Mucosa of descending colon (tissue), 3 donors: ENCODE measurements around the gene CD69. TPM values are rescaled to one million over a fixed set of nuclear protein-coding genes. Genes with fewer than 3 reads are reported as not detected.

ENCODE experiments used
- ATAC-seq: fragments of 200-7000 bp; cut with Tn5 transposase; one replicate; pipeline ENCODE4 v1.9.1; 2020; ENCODE audit warnings: mild to moderate bottlenecking, moderate library complexity
- DNase-seq, 3 donors: peaks; one replicate each; pipeline ENCODE4 v3.0.0-alpha.2; 2020
- H3K36me3 ChIP-seq: fragments of 200-600 bp; one replicate; pipeline ENCODE4 v1.8.0; 2021; ENCODE audit warnings: low read depth, mild to moderate bottlenecking
- H3K4me1 ChIP-seq: fragments of 200-600 bp; one replicate; pipeline ENCODE4 v1.8.0; 2021; ENCODE audit warnings: low read depth, mild to moderate bottlenecking
- H3K4me3 ChIP-seq: fragments of 200-600 bp; one replicate; pipeline ENCODE4 v1.8.0; 2021; ENCODE audit warnings: mild to moderate bottlenecking
- H3K9me3 ChIP-seq: fragments of 200-600 bp; one replicate; pipeline ENCODE4 v1.8.0; 2021; ENCODE audit warnings: mild to moderate bottlenecking
- CTCF ChIP-seq: fragments of 200-600 bp; IDR thresholded peaks from one replicate; pipeline ENCODE4 v1.8.0; 2022; ENCODE audit warnings: antibody characterized with exemption, mild to moderate bottlenecking
- intact Hi-C, 2 donors: fragments of 100-400 bp; cut with DNase I in 1 of 2; cut with micrococcal nuclease in 1 of 2; formaldehyde crosslinking; loops; one replicate each; pipeline versions ENCODE4 v1.11.0 to v1.11.1; 2022; cut with DNase I, micrococcal nuclease
- total RNA-seq, 3 donors: library from RNA; stranded (reverse); fragmentation: NEBNext Ultra II Directional in 2 of 3; extraction: Animal tissue kit (Norgen Biotek cat#: 25700) in 2 of 3; gene quantifications; one replicate each; pipeline versions ENCODE4 v1.2.1 to v1.2.4, GENCODE V29; 2021 to 2023
- donor health status: DM: no; HTN: no; CAD: no; lungs with moderate emphysema.
- donor health status: DM: no; HTN: no; CAD: no.
- donor health status: DM: no; HTN: yes; CAD: no.

The CD69 gene
- total RNA-seq, 3 donors from 2014 or later, result 2.4 to 4.7 (median 3.2) TPM

GRCh38 chr12:9760120-9760519, 581 bp downstream of the CD69 start:
- DNase-seq, result no peak
- no peak overlapping the region for H3K4me3 ChIP-seq
- no peak for TF ChIP-seq CTCF

GRCh38 chr12:9759694-9760093, 1.0 kb downstream of the CD69 start:
- ATAC-seq, result no peak
- intact Hi-C loops, result loop anchor here in 1 of 2 donors (10.0 kb wide), 1 partner anchor 165 kb away; no protein-coding TSS in a partner anchor
- no peaks in the 10 kb centered on the region for H3K4me1 ChIP-seq
- no peak overlapping the region for H3K4me3 ChIP-seq
- no peaks in the 10 kb centered on the region for H3K36me3 ChIP-seq
- no peak for TF ChIP-seq CTCF
- no peak for DNase-seq
- H3K9me3 ChIP-seq, result no peaks in the 10 kb centered on the region

More at GRCh38 chr12:9760120-9760519, 581 bp downstream of the CD69 start:
- intact Hi-C loops, result no loop called here
- Histone ChIP-seq H3K9me3 (no peaks in the 10 kb centered on the region), H3K4me1 (no peaks in the 10 kb centered on the region), H3K36me3 (no peaks in the 10 kb centered on the region)
- no peak for ATAC-seq

- intact Hi-C loops, result loop anchor here in 1 of 2 donors (10.0 kb wide), 1 partner anchor 167 kb away; no protein-coding TSS in a partner anchor
- no peak for ATAC-seq
- Histone ChIP-seq H3K36me3 (no peaks in the 10 kb centered on the region), H3K9me3 (no peaks in the 10 kb centered on the region), H3K4me1 (no peaks in the 10 kb centered on the region), H3K4me3 (no peak overlapping the region)
- no peak for DNase-seq
- no peak for TF ChIP-seq CTCF
These were observed 2.6 kb downstream of the CD69 start for GRCh38 chr12:9758119-9758518.

GRCh38 chr12:9757433-9758025, 3.2 kb downstream of the CD69 start:
- Histone ChIP-seq H3K36me3 (no peaks in the 10 kb centered on the region), H3K9me3 (no peaks in the 10 kb centered on the region), H3K4me3 (no peak overlapping the region), H3K4me1 (no peaks in the 10 kb centered on the region)
- intact Hi-C loops, result loop anchor here in 1 of 2 donors (10.0 kb wide), 1 partner anchor 167 kb away; no protein-coding TSS in a partner anchor
- TF ChIP-seq CTCF, result no peak
- DNase-seq (no peak), ATAC-seq (no peak)

GRCh38 chr12:9756706-9757105, 4.0 kb downstream of the CD69 start:
- Histone ChIP-seq H3K4me3 (no peak overlapping the region), H3K9me3 (no peaks in the 10 kb centered on the region), H3K36me3 (no peaks in the 10 kb centered on the region), H3K4me1 (no peaks in the 10 kb centered on the region)
- ATAC-seq, result no peak
- TF ChIP-seq CTCF, result no peak
- no peak for DNase-seq
- intact Hi-C loops, result loop anchor here in 1 of 2 donors (10.0 kb wide), 1 partner anchor 168 kb away; no protein-coding TSS in a partner anchor
